Measurements from ENCODE around the gene SNAP47. TPM values are rescaled to one million over a fixed set of nuclear protein-coding genes. Genes with fewer than 3 reads are reported as not detected.
A peak's percentile ranks its signal among the peaks of the same experiment; 100 is the strongest.

Gene SNAP47
- total RNA-seq, 1 donor from 2014 or later = 23.1 TPM

DNA sequence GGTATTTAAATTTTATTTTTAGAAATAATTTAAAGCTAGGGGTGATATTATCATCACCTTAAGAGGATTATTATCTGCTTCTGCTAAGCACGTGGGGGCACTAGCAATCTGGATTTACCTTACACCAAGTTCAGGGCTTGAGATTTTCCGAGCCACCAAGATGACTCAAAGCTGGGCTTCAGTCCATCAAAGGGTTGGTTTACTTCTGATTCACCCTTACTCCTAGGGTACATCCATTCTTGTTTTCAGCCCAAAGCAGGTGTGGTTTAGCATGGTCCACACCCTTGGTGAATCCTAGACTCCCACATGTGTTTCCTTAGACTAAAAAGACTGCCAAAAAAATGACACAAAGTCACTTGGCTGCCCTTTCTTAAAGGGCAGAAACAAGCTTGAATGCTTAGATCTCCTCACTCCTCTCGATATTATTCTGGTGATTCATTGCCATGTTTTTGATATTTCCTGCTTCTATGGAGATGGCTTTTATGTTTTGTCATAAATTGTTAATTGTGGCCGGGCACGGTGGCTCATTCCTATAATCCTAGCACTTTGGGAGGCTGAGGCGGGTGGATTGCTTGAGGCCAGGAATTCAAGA is 70.5 kb downstream of the SNAP47 start:
- H3K27me3 ChIP-seq (ENCODE audit: low read depth) = no peaks in the 10 kb centered on the region
- H3K36me3 ChIP-seq = no peaks in the 10 kb centered on the region
- intact Hi-C loops (cut with DNase I) = no loop called here
- TF ChIP-seq, protein P1, sequence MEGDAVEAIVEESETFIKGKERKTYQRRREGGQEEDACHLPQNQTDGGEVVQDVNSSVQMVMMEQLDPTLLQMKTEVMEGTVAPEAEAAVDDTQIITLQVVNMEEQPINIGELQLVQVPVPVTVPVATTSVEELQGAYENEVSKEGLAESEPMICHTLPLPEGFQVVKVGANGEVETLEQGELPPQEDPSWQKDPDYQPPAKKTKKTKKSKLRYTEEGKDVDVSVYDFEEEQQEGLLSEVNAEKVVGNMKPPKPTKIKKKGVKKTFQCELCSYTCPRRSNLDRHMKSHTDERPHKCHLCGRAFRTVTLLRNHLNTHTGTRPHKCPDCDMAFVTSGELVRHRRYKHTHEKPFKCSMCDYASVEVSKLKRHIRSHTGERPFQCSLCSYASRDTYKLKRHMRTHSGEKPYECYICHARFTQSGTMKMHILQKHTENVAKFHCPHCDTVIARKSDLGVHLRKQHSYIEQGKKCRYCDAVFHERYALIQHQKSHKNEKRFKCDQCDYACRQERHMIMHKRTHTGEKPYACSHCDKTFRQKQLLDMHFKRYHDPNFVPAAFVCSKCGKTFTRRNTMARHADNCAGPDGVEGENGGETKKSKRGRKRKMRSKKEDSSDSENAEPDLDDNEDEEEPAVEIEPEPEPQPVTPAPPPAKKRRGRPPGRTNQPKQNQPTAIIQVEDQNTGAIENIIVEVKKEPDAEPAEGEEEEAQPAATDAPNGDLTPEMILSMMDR (IDR thresholded peaks at IDR 0.05) = no peak
- no peak overlapping the region for H3K27ac ChIP-seq
- no peak for ATAC-seq
- no peak overlapping the region for H3K4me3 ChIP-seq
- no peak for DNase-seq
- no peaks in the 10 kb centered on the region for H3K4me1 ChIP-seq
- peaks cover 6% of the 10 kb centered on the region for H3K9me3 ChIP-seq

DNA sequence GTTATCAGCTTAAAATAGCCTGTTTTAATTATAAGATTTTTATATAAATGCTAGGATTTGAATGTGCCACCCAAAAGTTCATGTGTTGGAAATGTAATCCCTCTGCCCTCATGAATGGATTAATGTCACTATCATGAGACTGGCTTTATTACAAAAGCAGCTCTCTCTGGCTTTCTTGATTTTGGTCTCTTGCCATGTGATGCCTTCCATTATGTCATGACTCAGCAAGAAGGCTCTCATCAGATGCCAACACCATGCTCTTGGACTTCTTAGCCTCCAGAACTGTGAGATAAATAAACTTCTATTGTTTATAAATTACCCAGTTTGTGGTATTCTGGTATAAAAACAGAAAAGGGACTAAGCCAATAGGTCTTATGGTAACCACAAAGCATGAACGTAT is 73.3 kb downstream of the SNAP47 start:
- TF ChIP-seq, protein P1 (IDR thresholded peaks at IDR 0.05) = no peak

DNA sequence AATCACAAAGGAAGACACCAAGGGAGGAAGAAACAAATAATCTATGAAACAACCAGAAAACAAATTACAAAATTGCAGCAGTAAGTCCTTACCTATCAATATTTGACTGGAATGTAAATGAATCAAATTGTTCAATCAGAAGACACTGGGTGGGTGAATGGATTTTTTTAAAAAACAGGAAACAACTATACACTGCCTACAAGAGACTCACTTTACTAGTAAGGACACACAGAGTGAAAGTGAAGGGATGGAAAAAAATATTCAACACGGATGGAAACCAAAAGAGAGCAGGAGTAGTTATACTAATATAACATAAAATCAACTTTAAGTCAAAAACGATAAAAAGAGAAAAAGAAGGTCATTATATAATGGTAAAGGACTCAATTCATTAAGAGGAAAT is 73.8 kb downstream of the SNAP47 start:
- intact Hi-C loops (cut with DNase I) = no loop called here
- Histone ChIP-seq H3K9me3 (peaks cover 11% of the 10 kb centered on the region), H3K27ac (no peak overlapping the region), H3K27me3 (ENCODE audit: low read depth) (no peaks in the 10 kb centered on the region), H3K4me3 (no peak overlapping the region), H3K36me3 (no peaks in the 10 kb centered on the region), H3K4me1 (no peaks in the 10 kb centered on the region)
- TF ChIP-seq, protein P1 (IDR thresholded peaks at IDR 0.05) = no peak
- no peak for ATAC-seq
- no peak for DNase-seq

More for the DNA sequence above, 73.3 kb downstream of the SNAP47 start:
- ATAC-seq = no peak
- Histone ChIP-seq H3K4me1 (no peaks in the 10 kb centered on the region), H3K4me3 (no peak overlapping the region), H3K36me3 (no peaks in the 10 kb centered on the region), H3K27ac (no peak overlapping the region), H3K9me3 (peaks cover 9% of the 10 kb centered on the region), H3K27me3 (ENCODE audit: low read depth) (no peaks in the 10 kb centered on the region)
- intact Hi-C loops (cut with DNase I) = no loop called here
- DNase-seq = no peak

DNA sequence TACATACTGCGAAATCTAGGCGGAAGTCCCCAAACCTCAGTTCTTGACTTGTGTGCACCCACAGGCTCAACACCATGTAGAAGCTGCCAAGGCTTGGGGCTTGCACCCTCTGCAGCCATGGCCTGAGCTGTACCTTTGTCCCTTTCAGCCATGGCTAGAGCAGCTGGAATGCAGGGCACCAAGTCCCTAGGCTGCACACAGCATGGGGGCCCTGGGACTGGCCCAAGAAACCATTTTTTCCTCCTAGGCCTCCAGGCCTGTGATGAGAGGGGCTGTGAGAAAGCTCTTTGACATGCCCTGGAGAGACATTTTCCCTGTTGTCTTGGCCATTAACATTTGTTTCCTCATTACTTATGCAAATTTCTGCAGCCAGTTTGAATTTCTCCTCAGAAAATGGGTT is 78.7 kb downstream of the SNAP47 start:
- TF ChIP-seq, protein P1 (IDR thresholded peaks at IDR 0.05) = no peak
- Histone ChIP-seq H3K4me3 (no peak overlapping the region), H3K4me1 (no peaks in the 10 kb centered on the region), H3K27me3 (ENCODE audit: low read depth) (no peaks in the 10 kb centered on the region), H3K9me3 (peaks cover 14% of the 10 kb centered on the region), H3K36me3 (no peaks in the 10 kb centered on the region), H3K27ac (no peak overlapping the region)
- ATAC-seq (no peak), DNase-seq (no peak)
- intact Hi-C loops (cut with DNase I) = no loop called here

DNA sequence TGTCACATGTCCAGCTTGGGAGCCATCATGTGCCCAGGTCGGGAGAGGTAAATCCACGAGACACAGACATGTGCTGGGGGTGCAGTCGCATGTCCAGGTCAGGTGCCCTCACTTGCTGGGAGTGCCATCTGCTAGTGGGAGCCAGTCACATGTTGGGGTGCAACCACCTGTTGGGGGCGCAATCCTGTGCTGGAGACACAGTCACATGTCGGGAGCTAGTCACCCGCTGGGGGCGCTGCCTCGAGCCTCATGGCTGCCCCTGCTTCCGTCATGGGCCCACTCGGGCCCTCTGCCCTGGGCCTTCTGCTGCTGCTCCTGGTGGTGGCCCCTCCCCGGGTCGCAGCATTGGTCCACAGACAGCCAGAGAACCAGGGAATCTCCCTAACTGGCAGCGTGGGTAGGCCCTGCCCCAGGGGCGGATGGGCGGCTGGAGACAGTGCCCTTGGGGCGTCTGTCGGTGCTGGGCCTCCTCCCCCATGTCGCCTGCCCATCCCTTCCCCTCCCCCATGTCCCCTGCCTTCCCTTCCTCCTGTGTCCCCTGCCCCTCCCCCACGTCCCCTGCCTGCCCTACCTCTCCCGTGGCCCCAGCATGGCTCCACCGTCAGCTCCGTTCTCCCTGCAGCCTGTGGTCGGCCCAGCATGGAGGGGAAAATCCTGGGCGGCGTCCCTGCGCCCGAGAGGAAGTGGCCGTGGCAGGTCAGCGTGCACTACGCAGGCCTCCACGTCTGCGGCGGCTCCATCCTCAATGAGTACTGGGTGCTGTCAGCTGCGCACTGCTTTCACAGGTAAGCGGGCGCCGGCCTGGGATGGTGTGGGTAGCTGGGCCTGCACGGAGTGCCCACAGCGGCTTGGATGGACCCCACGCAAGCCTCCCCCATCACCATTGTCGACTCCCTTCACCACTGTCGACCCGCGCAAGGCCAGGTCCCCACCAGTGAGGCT is 80.5 kb downstream of the SNAP47 start, which contains the start of gene PRSS38:
TSS of gene PRSS38 (plus strand) at position 208 of the 942 bp plus-strand sequence. CDS start at position 250, 42 bp downstream.
- no peaks in the 10 kb centered on the region for H3K36me3 ChIP-seq
- no peak within 1 kb of the TSS for H3K27ac ChIP-seq
- intact Hi-C loops (cut with DNase I) = no loop called here
- TF ChIP-seq, protein P1 (IDR thresholded peaks at IDR 0.05) = no peak
- no peak within 1 kb of the TSS for H3K4me3 ChIP-seq
- DNase-seq (no peak), ATAC-seq (peak in 1 of 2 donors; percentile 35)
- peaks cover 14% of the 10 kb centered on the region for H3K9me3 ChIP-seq
- H3K4me1 ChIP-seq = no peaks in the 10 kb centered on the region
- H3K27me3 ChIP-seq (ENCODE audit: low read depth) = no peaks in the 10 kb centered on the region

All from lower lobe of right lung (tissue), 2 donors.